Spleen (tissue), 7 donors: ENCODE data around the gene POLR3B.

Experiments
- CTCF ChIP-seq, 11 experiments: fragments of 200-600 bp in 7 of 11; fragments of 450-650 bp in 4 of 11; sonication (generic) in 4 of 11; IDR thresholded peaks in 8 of 11; conservative IDR thresholded peaks in 3 of 11; 1 replicate in 7 of 11; 2 replicates in 4 of 11; pipeline versions ENCODE4 v1.4.0 to v1.8.0; 2016 to 2021; ENCODE audit warnings: antibody characterized with exemption in 11 of 11, inconsistent platforms in 4 of 11, mild to moderate bottlenecking in 1 of 11
- POLR2A ChIP-seq, 3 donors: fragments of 450-650 bp; IDR thresholded peaks; one replicate each; pipeline ENCODE4 v1.5.1; 2017; ENCODE audit warnings: antibody characterized with exemption in 3 of 3, mild to moderate bottlenecking in 1 of 3
- donor health status: DM: no; HTN: no; CAD: no; lungs with moderate emphysema.
- donor health status: DM: no; HTN: no; CAD: no.
- donor health status: DM: no; HTN: no; CAD: no.

- no peak for TF ChIP-seq POLR2A (IDR thresholded peaks at IDR 0.05)
- TF ChIP-seq CTCF (IDR thresholded peaks at IDR 0.05 in 8 of 11, conservative IDR thresholded peaks at IDR 0.05 in 3 of 11) = no peak
These were observed 42.0 kb upstream of the POLR3B start for GRCh38 chr12:106315523-106315922.
